ENCODE results near the gene LOC101059915.

LOC101059915 gene

DNA sequence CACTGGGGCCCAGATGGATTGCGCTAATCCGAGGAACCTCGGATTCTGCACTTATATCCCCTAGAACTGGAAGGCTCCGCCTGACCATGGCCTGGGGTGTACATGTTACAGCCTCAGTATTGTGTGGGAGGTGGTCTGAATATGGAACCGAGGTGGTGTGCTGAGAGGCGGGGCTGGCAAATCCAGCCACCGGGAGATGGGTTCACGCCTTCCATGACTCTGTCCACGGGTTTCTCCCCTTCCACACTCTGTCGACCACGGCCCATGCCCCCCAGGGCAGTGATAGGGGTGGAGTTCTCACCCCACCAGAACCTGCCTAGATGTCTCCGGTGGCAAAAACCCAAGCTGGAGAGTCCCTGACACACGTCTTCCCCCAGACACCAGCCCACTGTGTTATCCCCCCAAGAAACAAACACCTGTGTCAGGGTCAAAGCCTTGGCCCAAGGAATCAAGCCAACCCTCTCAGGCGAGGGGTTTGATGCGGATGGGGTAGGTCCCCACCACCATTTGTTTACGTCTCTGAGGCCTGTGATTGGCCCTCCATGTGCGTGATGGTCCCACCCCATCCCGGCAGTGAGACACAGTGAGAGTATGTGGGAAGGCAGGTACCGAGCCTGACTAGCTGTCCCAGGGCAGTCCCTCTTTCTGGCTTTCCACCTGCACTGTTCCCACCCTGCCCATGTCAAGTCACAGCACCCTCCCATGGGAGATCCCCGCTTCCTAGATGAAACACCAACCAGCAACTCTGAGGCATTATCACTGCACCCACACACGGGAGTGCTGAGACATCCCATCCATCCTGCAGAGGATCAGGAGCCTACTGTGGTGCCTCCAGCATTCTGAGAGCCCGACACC, 6.6 kb upstream of the LOC101059915 start (continued):
- TF ChIP-seq, protein P1, sequence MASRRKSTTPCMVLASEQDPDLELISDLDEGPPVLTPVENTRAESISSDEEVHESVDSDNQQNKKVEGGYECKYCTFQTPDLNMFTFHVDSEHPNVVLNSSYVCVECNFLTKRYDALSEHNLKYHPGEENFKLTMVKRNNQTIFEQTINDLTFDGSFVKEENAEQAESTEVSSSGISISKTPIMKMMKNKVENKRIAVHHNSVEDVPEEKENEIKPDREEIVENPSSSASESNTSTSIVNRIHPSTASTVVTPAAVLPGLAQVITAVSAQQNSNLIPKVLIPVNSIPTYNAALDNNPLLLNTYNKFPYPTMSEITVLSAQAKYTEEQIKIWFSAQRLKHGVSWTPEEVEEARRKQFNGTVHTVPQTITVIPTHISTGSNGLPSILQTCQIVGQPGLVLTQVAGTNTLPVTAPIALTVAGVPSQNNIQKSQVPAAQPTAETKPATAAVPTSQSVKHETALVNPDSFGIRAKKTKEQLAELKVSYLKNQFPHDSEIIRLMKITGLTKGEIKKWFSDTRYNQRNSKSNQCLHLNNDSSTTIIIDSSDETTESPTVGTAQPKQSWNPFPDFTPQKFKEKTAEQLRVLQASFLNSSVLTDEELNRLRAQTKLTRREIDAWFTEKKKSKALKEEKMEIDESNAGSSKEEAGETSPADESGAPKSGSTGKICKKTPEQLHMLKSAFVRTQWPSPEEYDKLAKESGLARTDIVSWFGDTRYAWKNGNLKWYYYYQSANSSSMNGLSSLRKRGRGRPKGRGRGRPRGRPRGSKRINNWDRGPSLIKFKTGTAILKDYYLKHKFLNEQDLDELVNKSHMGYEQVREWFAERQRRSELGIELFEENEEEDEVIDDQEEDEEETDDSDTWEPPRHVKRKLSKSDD (CRISPR knock-in tag; IDR thresholded peaks at IDR 0.05; ENCODE audit: low read depth) = no peak
- no peak for TF ChIP-seq TBX3 (IDR thresholded peaks at IDR 0.05; ENCODE audit: borderline replicate concordance)

GRCh38 chrX:71661919-71662318, 5.4 kb upstream of the LOC101059915 start:
- ChIA-PET POLR2A (no interaction called here), CTCF (ENCODE audit: low intra/inter-chr PET ratio, low total read pairs) (no interaction called here)
- Histone ChIP-seq H3K9me3 (ENCODE audit: low read length) (no peaks in the 10 kb centered on the region), H3K36me3 (replicated peaks in 1 of 2; ENCODE audit: control insufficient read depth in 1 of 2, insufficient read depth in 2 of 2, low read length in 2 of 2) (no peaks in the 10 kb centered on the region), H3K4me3 (replicated peaks in 1 of 3; ENCODE audit: insufficient read depth in 1 of 3, low read depth in 2 of 3, low read length in 3 of 3) (no peak overlapping the region), H3K9ac (ENCODE audit: insufficient read depth, low read depth, low read length) (no peak overlapping the region), H4K20me1 (ENCODE audit: insufficient read depth, low read length) (no peaks in the 10 kb centered on the region), H3K27ac (ENCODE audit: extremely low read length, insufficient read depth, low read length) (no peak overlapping the region), H3K4me2 (ENCODE audit: low read depth, low read length) (no peak overlapping the region), H3K27me3 (ENCODE audit: control insufficient read depth in 1 of 2, insufficient read depth in 2 of 2, low read length in 2 of 2) (peaks cover 0 to 2% of the 10 kb centered on the region in 2 experiments; a peak in 1 of 5 replicates), H3K4me1 (ENCODE audit: insufficient read depth, low read length) (no peaks in the 10 kb centered on the region), H2AFZ (ENCODE audit: low read length) (no peak overlapping the region), H3K79me2 (ENCODE audit: insufficient read depth, low read length) (no peaks in the 10 kb centered on the region)
- DNase-seq (ENCODE audit: low spot score) (no peak), ATAC-seq (no peak), FAIRE-seq (no peak)
- in situ Hi-C loops (cut with HindIII; ENCODE audit: extremely low pct_ligation_motif_present, low pct_unique_long_range_greater_than_20kb) (no loop called here), intact Hi-C loops (cut with micrococcal nuclease; ENCODE audit: unreplicated experiment) (no loop called here)
- no CpG with 5 or more reads among the region's 12 CpGs for WGBS (ENCODE audit: low lambda C conversion rate)
- no TSS peak for BruUV-seq (replicated peaks)
- TF ChIP-seq ZNF251 (CRISPR knock-in tag; IDR thresholded peaks at IDR 0.05) (no peak), ZNF432 (CRISPR knock-in tag; IDR thresholded peaks at IDR 0.05; ENCODE audit: borderline replicate concordance) (no peak), ARNTL (CRISPR knock-in tag; IDR thresholded peaks at IDR 0.05) (no peak), ZKSCAN8 (CRISPR knock-in tag; IDR thresholded peaks at IDR 0.05; ENCODE audit: borderline replicate concordance) (no peak), FOXO1 (CRISPR knock-in tag; IDR thresholded peaks at IDR 0.05) (no peak), TBX2 (CRISPR knock-in tag; IDR thresholded peaks at IDR 0.05; ENCODE audit: borderline replicate concordance) (no peak), ZNF232 (CRISPR knock-in tag; IDR thresholded peaks at IDR 0.05; ENCODE audit: borderline replicate concordance) (no peak), GPN1 (CRISPR knock-in tag; IDR thresholded peaks at IDR 0.05; ENCODE audit: borderline replicate concordance) (no peak), CEBPB (IDR thresholded peaks at IDR 0.05; ENCODE audit: borderline replicate concordance, low read depth, low read length) (no peak), HOXA9 (CRISPR knock-in tag; IDR thresholded peaks at IDR 0.05; ENCODE audit: borderline replicate concordance) (no peak), SMAD9 (CRISPR knock-in tag; IDR thresholded peaks at IDR 0.05) (no peak), MLLT10 (CRISPR knock-in tag; IDR thresholded peaks at IDR 0.05) (no peak), PAWR (CRISPR knock-in tag; IDR thresholded peaks at IDR 0.05; ENCODE audit: borderline replicate concordance) (no peak)
- TF ChIP-seq, protein P2, sequence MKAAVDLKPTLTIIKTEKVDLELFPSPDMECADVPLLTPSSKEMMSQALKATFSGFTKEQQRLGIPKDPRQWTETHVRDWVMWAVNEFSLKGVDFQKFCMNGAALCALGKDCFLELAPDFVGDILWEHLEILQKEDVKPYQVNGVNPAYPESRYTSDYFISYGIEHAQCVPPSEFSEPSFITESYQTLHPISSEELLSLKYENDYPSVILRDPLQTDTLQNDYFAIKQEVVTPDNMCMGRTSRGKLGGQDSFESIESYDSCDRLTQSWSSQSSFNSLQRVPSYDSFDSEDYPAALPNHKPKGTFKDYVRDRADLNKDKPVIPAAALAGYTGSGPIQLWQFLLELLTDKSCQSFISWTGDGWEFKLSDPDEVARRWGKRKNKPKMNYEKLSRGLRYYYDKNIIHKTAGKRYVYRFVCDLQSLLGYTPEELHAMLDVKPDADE (CRISPR knock-in tag; IDR thresholded peaks at IDR 0.05) = no peak
- TF ChIP-seq, protein P3, sequence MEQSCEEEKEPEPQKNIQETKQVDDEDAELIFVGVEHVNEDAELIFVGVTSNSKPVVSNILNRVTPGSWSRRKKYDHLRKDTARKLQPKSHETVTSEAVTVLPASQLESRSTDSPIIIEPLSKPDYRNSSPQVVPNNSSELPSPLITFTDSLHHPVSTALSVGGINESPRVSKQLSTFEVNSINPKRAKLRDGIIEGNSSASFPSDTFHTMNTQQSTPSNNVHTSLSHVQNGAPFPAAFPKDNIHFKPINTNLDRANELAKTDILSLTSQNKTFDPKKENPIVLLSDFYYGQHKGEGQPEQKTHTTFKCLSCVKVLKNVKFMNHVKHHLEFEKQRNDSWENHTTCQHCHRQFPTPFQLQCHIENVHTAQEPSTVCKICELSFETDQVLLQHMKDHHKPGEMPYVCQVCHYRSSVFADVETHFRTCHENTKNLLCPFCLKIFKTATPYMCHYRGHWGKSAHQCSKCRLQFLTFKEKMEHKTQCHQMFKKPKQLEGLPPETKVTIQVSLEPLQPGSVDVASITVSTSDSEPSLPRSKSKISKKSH (CRISPR knock-in tag; IDR thresholded peaks at IDR 0.05; ENCODE audit: borderline replicate concordance) = no peak
